ENCODE data around the gene SLC23A2.
"Not testable (repeated sequence)": the region's sequence is repeated elsewhere in the genome, so short reads cannot be mapped to it uniquely, and the experiment has no call there.

SLC23A2 gene

GRCh38 chr20:5031701-5032100 is 30.4 kb upstream of the SLC23A2 start:
- H3K4me2 ChIP-seq (ENCODE audit: low read length); H3K9ac ChIP-seq (ENCODE audit: low read depth, low read length); H3K4me1 ChIP-seq (ENCODE audit: control insufficient read depth, insufficient read depth, low read length); H3K27me3 ChIP-seq (ENCODE audit: control insufficient read depth, insufficient read depth, low read length); H3K36me3 ChIP-seq (ENCODE audit: insufficient read depth, low read length); H3K4me3 ChIP-seq (ENCODE audit: low read length); H3K9me3 ChIP-seq (replicated peaks; ENCODE audit: low read length): not testable (repeated sequence)

DNA sequence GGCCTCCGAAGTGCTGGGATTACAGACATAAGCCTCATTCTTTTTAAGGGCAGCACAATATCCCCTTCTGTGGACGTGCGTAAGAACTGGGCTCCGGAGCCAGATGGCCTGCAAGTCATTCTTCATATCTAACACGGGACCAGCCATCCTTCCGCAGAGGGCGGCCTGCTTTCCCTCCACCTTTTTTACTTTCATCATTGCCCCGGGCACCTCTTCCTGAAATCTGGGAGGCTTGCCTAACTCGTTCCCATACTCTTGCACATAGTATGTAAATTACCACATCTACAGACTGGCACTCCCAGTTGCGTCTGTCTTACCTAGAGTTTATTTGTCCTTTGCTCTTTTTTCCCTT is 29.9 kb upstream of the SLC23A2 start:
- H3K36me3 ChIP-seq (ENCODE audit: insufficient read depth, low read length) = no peaks in the 10 kb centered on the region
- peaks cover 6% of the 10 kb centered on the region for H3K27me3 ChIP-seq (ENCODE audit: control insufficient read depth, insufficient read depth, low read length)
- H3K4me2 ChIP-seq (ENCODE audit: low read length) = no peak overlapping the region
- peaks cover 4% of the 10 kb centered on the region for H3K4me1 ChIP-seq (ENCODE audit: control insufficient read depth, insufficient read depth, low read length)
- H3K9me3 ChIP-seq (replicated peaks; ENCODE audit: low read length) = no peaks in the 10 kb centered on the region
- no peak overlapping the region for H3K9ac ChIP-seq (ENCODE audit: low read depth, low read length)
- no peak overlapping the region for H3K4me3 ChIP-seq (ENCODE audit: low read length)

DNA sequence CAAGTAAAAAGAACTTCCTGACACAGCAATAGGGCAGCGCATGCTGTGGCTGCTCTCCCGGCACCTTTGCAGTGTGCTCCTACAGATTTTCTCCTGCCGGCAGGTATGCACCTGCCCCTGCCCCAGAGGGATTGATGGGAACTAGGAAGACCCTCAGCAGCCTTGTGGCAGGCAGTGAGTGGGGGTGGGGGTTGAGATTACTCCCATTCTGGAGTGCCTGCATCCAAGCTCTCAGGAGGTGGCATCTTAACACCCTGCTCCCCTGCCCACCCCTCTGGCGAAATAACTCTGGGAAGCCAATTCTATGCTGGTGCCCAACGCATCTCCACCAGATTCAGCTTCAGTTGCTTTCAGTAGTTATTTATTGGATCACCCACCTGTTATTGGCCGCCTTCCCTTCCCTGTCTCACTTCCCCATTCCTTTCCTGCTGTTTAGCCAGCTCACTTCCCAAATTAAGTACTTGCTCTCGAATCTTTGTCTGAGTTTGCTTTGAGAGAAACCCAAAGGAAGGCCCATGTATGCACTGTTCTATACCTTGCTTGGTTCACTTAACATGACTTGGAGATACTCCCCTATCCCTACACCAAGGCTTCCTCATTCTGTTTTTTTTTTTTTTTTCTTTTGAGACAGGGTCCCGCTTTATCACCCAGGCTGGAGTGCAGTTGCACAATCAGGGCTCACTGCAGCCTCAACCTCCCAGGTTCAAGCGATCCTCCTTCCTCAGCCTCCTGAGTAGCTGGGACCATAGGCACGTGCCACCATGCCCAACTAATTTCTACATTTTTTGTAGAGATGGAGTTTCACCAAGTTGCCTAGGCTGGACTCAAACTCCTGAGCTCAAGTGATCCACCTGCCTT is 29.3 kb upstream of the SLC23A2 start:
- Histone ChIP-seq H3K36me3 (ENCODE audit: insufficient read depth, low read length) (no peaks in the 10 kb centered on the region), H3K9me3 (replicated peaks; ENCODE audit: low read length) (no peaks in the 10 kb centered on the region), H3K4me1 (ENCODE audit: control insufficient read depth, insufficient read depth, low read length) (peaks cover 4% of the 10 kb centered on the region), H3K9ac (ENCODE audit: low read depth, low read length) (no peak overlapping the region), H3K27me3 (ENCODE audit: control insufficient read depth, insufficient read depth, low read length) (peaks cover 6% of the 10 kb centered on the region), H3K4me2 (ENCODE audit: low read length) (no peak overlapping the region), H3K4me3 (ENCODE audit: low read length) (no peak overlapping the region)

GRCh38 chr20:5028258-5029059 is 27.1 kb upstream of the SLC23A2 start:
- H3K27me3 ChIP-seq (ENCODE audit: control insufficient read depth, insufficient read depth, low read length); H3K4me3 ChIP-seq (ENCODE audit: low read length); H3K4me2 ChIP-seq (ENCODE audit: low read length); H3K9ac ChIP-seq (ENCODE audit: low read depth, low read length); H3K4me1 ChIP-seq (ENCODE audit: control insufficient read depth, insufficient read depth, low read length); H3K9me3 ChIP-seq (replicated peaks; ENCODE audit: low read length); H3K36me3 ChIP-seq (ENCODE audit: insufficient read depth, low read length): not testable (repeated sequence)

DNA sequence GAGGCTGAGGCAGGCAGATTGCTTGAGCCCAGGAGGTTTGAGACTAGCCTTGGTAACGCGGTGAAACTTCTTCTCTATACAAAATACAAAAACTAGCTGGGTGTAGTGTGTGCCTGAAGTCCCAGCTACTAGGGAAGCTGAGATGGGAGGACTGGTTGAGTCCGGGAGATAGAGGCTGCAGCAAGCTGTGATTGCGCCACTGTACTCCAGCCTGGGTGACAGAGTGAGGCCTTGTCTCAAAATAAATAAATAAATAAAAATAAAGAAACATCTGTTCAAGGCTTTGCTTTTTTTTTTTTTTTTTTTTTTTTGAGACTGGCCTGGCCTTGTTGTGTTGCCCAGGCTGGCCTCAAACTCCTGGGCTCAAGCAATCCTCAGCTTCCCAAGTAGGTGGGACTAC is 23.7 kb upstream of the SLC23A2 start:
- Histone ChIP-seq H3K36me3 (ENCODE audit: insufficient read depth, low read length) (no peaks in the 10 kb centered on the region), H3K9ac (ENCODE audit: low read depth, low read length) (no peak overlapping the region), H3K4me2 (ENCODE audit: low read length) (no peak overlapping the region), H3K27me3 (ENCODE audit: control insufficient read depth, insufficient read depth, low read length) (no peaks in the 10 kb centered on the region), H3K4me3 (ENCODE audit: low read length) (no peak overlapping the region), H3K4me1 (ENCODE audit: control insufficient read depth, insufficient read depth, low read length) (peaks cover 4% of the 10 kb centered on the region), H3K9me3 (replicated peaks; ENCODE audit: low read length) (no peaks in the 10 kb centered on the region)

GRCh38 chr20:5024103-5024502 is 22.8 kb upstream of the SLC23A2 start:
- H3K36me3 ChIP-seq (ENCODE audit: insufficient read depth, low read length) = no peaks in the 10 kb centered on the region
- no peak overlapping the region for H3K9ac ChIP-seq (ENCODE audit: low read depth, low read length)
- peak overlapping the region; percentile 20 for H3K4me2 ChIP-seq (ENCODE audit: low read length)
- peaks cover 4% of the 10 kb centered on the region for H3K4me1 ChIP-seq (ENCODE audit: control insufficient read depth, insufficient read depth, low read length)
- no peak overlapping the region for H3K4me3 ChIP-seq (ENCODE audit: low read length)
- H3K9me3 ChIP-seq (replicated peaks; ENCODE audit: low read length) = no peaks in the 10 kb centered on the region
- H3K27me3 ChIP-seq (ENCODE audit: control insufficient read depth, insufficient read depth, low read length) = no peaks in the 10 kb centered on the region

DNA sequence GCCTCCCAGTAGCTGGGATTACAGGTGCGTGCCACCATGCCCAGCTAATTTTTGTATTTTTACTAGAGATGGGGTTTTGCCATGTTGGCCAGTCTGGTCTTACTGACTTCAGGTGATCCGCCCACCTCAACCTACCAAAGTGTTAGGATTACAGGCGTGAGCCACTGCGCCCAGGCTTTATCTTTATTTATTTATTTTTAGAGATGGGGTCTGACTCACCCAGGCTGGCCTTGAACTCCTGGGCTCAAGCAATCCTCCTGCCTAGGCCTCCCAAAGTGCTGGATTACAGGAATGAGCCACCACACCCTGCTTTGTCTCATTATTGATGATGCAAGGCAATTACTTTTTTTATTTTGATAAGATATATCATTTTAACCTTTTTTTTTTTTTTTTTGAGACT is 21.9 kb upstream of the SLC23A2 start:
- H3K9ac ChIP-seq (ENCODE audit: low read depth, low read length); H3K4me1 ChIP-seq (ENCODE audit: control insufficient read depth, insufficient read depth, low read length); H3K4me2 ChIP-seq (ENCODE audit: low read length); H3K9me3 ChIP-seq (replicated peaks; ENCODE audit: low read length); H3K4me3 ChIP-seq (ENCODE audit: low read length); H3K36me3 ChIP-seq (ENCODE audit: insufficient read depth, low read length); H3K27me3 ChIP-seq (ENCODE audit: control insufficient read depth, insufficient read depth, low read length): not testable (repeated sequence)

DNA sequence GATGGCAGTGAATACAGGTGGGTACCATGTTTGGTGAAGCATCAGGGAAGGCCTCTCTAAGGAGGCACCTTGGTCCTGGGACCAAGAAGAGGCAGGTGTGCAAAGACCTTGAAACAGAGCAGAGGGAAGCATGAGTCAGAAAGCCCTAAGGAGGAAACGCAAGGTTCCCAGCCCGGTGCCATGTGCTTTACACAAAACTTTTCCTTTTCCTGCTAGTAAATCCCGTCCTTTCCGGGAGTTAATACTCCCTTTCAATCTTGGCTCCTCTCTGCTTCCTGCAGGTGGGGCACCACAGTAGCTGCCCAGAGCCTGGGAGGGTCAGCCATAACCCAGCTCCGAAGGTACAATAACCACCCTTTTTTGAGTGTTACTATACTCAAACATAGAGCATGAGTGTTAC is 19.4 kb upstream of the SLC23A2 start:
- no peaks in the 10 kb centered on the region for H3K27me3 ChIP-seq (ENCODE audit: control insufficient read depth, insufficient read depth, low read length)
- peaks cover 4% of the 10 kb centered on the region for H3K4me1 ChIP-seq (ENCODE audit: control insufficient read depth, insufficient read depth, low read length)
- no peak overlapping the region for H3K4me3 ChIP-seq (ENCODE audit: low read length)
- H3K4me2 ChIP-seq (ENCODE audit: low read length) = no peak overlapping the region
- no peaks in the 10 kb centered on the region for H3K9me3 ChIP-seq (replicated peaks; ENCODE audit: low read length)
- no peak overlapping the region for H3K9ac ChIP-seq (ENCODE audit: low read depth, low read length)
- H3K36me3 ChIP-seq (ENCODE audit: insufficient read depth, low read length) = no peaks in the 10 kb centered on the region

- H3K9ac ChIP-seq (ENCODE audit: low read depth, low read length) = no peak overlapping the region
- H3K9me3 ChIP-seq (replicated peaks; ENCODE audit: low read length) = no peaks in the 10 kb centered on the region
- no peak overlapping the region for H3K4me3 ChIP-seq (ENCODE audit: low read length)
- no peaks in the 10 kb centered on the region for H3K36me3 ChIP-seq (ENCODE audit: insufficient read depth, low read length)
- H3K4me2 ChIP-seq (ENCODE audit: low read length) = no peak overlapping the region
- no peaks in the 10 kb centered on the region for H3K4me1 ChIP-seq (ENCODE audit: control insufficient read depth, insufficient read depth, low read length)
- peaks cover 8% of the 10 kb centered on the region for H3K27me3 ChIP-seq (ENCODE audit: control insufficient read depth, insufficient read depth, low read length)
Measured at GRCh38 chr20:5013682-5014447, 12.6 kb upstream of the SLC23A2 start.

DNA sequence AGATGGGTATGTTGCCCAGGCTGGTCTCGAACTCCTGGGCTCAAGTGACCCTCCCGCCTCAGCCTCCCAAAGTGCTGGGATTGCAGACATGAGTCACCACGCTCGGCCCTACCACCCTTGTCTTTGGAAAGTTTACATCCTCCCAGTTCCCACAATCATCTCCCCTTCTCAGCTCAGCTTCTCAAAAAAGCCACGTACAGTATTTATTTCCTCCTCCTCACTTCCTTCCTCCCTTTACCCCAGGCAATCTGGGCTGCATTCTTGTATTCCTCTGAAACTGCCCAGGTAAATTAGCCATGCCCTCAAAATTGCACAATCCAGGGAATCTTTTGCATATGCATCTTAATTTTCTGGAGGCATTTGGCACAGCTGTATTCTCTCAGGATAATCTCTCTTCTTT is 7.4 kb upstream of the SLC23A2 start:
- H3K9ac ChIP-seq (ENCODE audit: low read depth, low read length) = no peak overlapping the region
- H3K36me3 ChIP-seq (ENCODE audit: insufficient read depth, low read length) = no peaks in the 10 kb centered on the region
- H3K9me3 ChIP-seq (replicated peaks; ENCODE audit: low read length) = no peaks in the 10 kb centered on the region
- no peak overlapping the region for H3K4me3 ChIP-seq (ENCODE audit: low read length)
- H3K27me3 ChIP-seq (ENCODE audit: control insufficient read depth, insufficient read depth, low read length) = peaks cover 8% of the 10 kb centered on the region
- no peaks in the 10 kb centered on the region for H3K4me1 ChIP-seq (ENCODE audit: control insufficient read depth, insufficient read depth, low read length)
- H3K4me2 ChIP-seq (ENCODE audit: low read length) = no peak overlapping the region

GRCh38 chr20:5005326-5005725 is 4.0 kb upstream of the SLC23A2 start:
- Histone ChIP-seq H3K27me3 (ENCODE audit: control insufficient read depth, insufficient read depth, low read length) (no peaks in the 10 kb centered on the region), H3K9me3 (replicated peaks; ENCODE audit: low read length) (no peaks in the 10 kb centered on the region), H3K9ac (ENCODE audit: low read depth, low read length) (no peak overlapping the region), H3K36me3 (ENCODE audit: insufficient read depth, low read length) (no peaks in the 10 kb centered on the region), H3K4me1 (ENCODE audit: control insufficient read depth, insufficient read depth, low read length) (peaks cover 3% of the 10 kb centered on the region), H3K4me3 (ENCODE audit: low read length) (no peak overlapping the region), H3K4me2 (ENCODE audit: low read length) (no peak overlapping the region)
